DOHH2 (cell line): ENCODE results near the gene PCGF2.

Experiments used
- H3F3A ChIP-seq: fragments of 200-600 bp; sonication (generic), shearing (Covaris generic); 2 replicates; pipeline ENCODE4 v1.6.0; 2016; ENCODE audit warnings: antibody characterized with exemption, mild to moderate bottlenecking; ENCODE audit not compliant: control insufficient read depth, insufficient read depth
- H3K27ac ChIP-seq: fragments of 200-600 bp; sonication (generic); 2 replicates; pipeline ENCODE4 v1.5.1; 2014; ENCODE audit warnings: low read depth, mild to moderate bottlenecking, low read length, moderate library complexity
- H3K27me3 ChIP-seq: fragments of 200-600 bp; sonication (generic); 2 replicates; pipeline ENCODE4 v1.6.1; 2014; ENCODE audit warnings: mild to moderate bottlenecking, low read length, mixed read lengths; ENCODE audit not compliant: control insufficient read depth
- H3K36me3 ChIP-seq: fragments of 200-600 bp; sonication (generic); 2 replicates; pipeline ENCODE4 v1.6.1; 2014; ENCODE audit warnings: mild to moderate bottlenecking, low read length, moderate library complexity, mixed read lengths; ENCODE audit not compliant: control insufficient read depth
- H3K4me1 ChIP-seq: fragments of 200-600 bp; sonication (generic); 2 replicates; pipeline ENCODE4 v1.6.1; 2014; ENCODE audit warnings: mild to moderate bottlenecking, low read length, mixed read lengths; ENCODE audit not compliant: control insufficient read depth
- H3K4me2 ChIP-seq: fragments of 200-600 bp; sonication (generic); 2 replicates; pipeline ENCODE4 v1.6.0; 2014; ENCODE audit warnings: mild to moderate bottlenecking, low read length, moderate library complexity
- H3K4me3 ChIP-seq: fragments of 200-600 bp; sonication (generic); 2 replicates; pipeline ENCODE4 v1.5.1; 2014; ENCODE audit warnings: mild to moderate bottlenecking, low read length, mixed read lengths
- H3K79me2 ChIP-seq: fragments of 200-600 bp; sonication (generic); 2 replicates; pipeline ENCODE4 v1.6.1; 2014; ENCODE audit warnings: mild to moderate bottlenecking, low read length, mixed read lengths; ENCODE audit not compliant: control insufficient read depth
- H3K9me2 ChIP-seq: fragments of 200-600 bp; sonication (generic); replicated peaks from 2 replicates; pipeline ENCODE4 v1.6.1; 2014; ENCODE audit warnings: mild to moderate bottlenecking, low read length, mixed read lengths; ENCODE audit not compliant: control insufficient read depth
- H3K9me3 ChIP-seq: fragments of 200-600 bp; sonication (generic); 2 replicates; pipeline ENCODE4 v1.6.1; 2014; ENCODE audit warnings: antibody characterized with exemption, low read length, mixed read lengths; ENCODE audit not compliant: control insufficient read depth, insufficient read depth
- H4K20me1 ChIP-seq: fragments of 200-600 bp; sonication (generic); 2 replicates; pipeline ENCODE4 v1.6.0; 2014; ENCODE audit warnings: low read depth, mild to moderate bottlenecking, antibody characterized with exemption, low read length, moderate library complexity; ENCODE audit not compliant: control insufficient read depth, insufficient read depth
- EZH2phosphoT487 ChIP-seq: fragments of 200-600 bp; sonication (generic); IDR thresholded peaks from 2 replicates; pipeline ENCODE4 v1.6.1; 2017; ENCODE audit warnings: borderline replicate concordance, mild to moderate bottlenecking, antibody characterized with exemption, low read length, moderate library complexity, mixed read lengths
- TF ChIP-seq, protein P1 (sequence below): fragments of 200-600 bp; sonication (generic); IDR thresholded peaks from one replicate; pipeline ENCODE4 v1.5.1; 2014; ENCODE audit warnings: antibody characterized with exemption, mild to moderate bottlenecking, low read depth, low read length; ENCODE audit not compliant: poor library complexity, severe bottlenecking

The PCGF2 gene

DNA sequence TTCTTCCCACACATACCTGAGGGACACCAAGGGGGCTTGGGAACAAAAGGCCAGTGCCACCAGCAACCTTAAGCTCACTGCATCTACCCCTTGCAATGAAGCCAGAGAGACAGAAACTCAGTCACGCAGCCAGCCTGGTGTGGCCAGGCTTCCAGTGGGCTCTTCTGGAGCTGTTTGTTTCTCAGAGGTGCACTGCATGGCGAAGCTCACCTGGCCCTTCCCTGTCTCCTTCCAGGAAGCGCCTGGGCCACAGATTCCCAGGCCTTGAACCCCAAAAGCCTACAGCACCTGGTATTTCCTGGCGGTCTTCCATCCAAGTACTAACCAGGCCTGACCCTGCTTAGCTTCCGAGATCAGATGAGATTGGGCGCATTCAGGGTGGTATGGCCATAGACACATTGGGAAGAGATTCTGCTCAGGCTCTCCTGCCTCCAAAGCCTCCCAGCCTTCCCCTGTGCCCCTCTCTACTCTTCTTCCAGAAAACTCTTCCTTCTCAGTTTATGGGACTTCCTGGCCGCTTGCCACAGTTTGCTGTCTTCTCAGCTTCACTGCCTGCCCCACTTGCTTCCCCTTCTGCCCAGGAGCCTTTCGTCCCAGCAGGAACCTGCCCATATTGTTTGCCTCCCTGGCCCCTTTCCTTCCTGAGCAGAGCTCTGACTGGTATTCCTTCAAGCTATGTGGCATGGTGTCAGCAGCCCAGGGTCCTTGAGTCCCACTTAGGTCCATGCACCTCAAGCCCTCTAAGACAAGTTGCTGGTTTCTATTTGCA is 16.4 kb downstream of the PCGF2 start:
- no peak for TF ChIP-seq EZH2phosphoT487
- Histone ChIP-seq H3K4me1 (peaks cover 51% of the 10 kb centered on the region), H3K79me2 (peaks cover 23% of the 10 kb centered on the region), H3K27ac (no peak overlapping the region), H3K4me3 (peak overlapping the region; percentile 93), H4K20me1 (no peaks in the 10 kb centered on the region), H3K9me3 (no peaks in the 10 kb centered on the region), H3K36me3 (peaks cover 39% of the 10 kb centered on the region), H3K27me3 (no peaks in the 10 kb centered on the region), H3K9me2 (no peaks in the 10 kb centered on the region), H3K4me2 (peak overlapping the region; percentile 83), H3F3A (peaks cover 14% of the 10 kb centered on the region; the same call in 1 of the 2 replicates)

DNA sequence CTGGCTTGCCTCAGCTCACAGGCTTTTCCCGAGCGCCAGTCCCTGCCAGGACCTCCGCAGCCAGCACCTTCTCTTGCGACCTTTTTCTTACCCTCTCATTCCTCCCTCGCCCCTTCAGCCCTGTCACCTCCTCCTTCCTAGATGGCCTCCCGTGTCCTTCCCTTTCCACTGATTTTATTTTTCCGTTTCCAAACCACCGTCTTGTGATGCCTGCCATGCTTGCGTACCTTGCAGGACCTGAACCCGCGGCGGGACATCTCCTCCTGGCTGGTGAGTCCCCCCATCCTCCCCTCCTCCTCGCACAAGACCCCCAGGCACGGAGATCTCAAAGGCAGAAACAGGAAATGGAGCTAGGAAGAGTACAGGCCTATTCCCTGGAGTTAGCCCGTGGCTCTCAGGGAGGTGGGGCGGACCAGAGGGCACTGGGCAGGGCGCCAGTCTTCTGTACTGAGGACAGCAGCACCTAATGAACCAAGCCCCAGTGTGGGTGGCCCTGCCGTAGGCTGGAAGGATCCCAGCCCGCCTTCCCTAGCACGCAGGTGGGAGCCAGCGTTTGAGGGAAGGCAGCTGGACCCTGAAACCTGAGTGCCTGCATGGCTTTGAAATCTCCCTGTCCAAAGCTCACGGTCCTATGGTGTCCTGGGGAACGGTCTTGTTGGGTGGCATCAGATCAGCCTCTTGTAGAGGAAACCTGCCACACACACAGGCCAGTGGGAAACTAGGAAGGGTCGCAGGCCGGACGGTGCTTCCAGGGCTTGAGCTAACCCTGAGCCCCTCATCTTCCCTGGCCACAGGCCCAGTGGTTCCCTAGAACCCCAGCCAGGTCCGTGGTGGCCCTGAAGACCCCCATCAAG is 17.4 kb downstream of the PCGF2 start:
- Histone ChIP-seq H3K9me2 (no peaks in the 10 kb centered on the region), H3F3A (peaks cover 14% of the 10 kb centered on the region; the same call in 1 of the 2 replicates), H3K4me1 (peaks cover 51% of the 10 kb centered on the region), H3K79me2 (peaks cover 23% of the 10 kb centered on the region), H3K4me3 (peak overlapping the region; percentile 93), H3K27ac (peak overlapping the region; percentile 40), H3K9me3 (no peaks in the 10 kb centered on the region), H3K4me2 (peak overlapping the region; percentile 83), H3K36me3 (peaks cover 39% of the 10 kb centered on the region), H3K27me3 (no peaks in the 10 kb centered on the region), H4K20me1 (no peaks in the 10 kb centered on the region)
- TF ChIP-seq, protein P1, sequence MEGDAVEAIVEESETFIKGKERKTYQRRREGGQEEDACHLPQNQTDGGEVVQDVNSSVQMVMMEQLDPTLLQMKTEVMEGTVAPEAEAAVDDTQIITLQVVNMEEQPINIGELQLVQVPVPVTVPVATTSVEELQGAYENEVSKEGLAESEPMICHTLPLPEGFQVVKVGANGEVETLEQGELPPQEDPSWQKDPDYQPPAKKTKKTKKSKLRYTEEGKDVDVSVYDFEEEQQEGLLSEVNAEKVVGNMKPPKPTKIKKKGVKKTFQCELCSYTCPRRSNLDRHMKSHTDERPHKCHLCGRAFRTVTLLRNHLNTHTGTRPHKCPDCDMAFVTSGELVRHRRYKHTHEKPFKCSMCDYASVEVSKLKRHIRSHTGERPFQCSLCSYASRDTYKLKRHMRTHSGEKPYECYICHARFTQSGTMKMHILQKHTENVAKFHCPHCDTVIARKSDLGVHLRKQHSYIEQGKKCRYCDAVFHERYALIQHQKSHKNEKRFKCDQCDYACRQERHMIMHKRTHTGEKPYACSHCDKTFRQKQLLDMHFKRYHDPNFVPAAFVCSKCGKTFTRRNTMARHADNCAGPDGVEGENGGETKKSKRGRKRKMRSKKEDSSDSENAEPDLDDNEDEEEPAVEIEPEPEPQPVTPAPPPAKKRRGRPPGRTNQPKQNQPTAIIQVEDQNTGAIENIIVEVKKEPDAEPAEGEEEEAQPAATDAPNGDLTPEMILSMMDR = no peak
- TF ChIP-seq EZH2phosphoT487 = no peak

DNA sequence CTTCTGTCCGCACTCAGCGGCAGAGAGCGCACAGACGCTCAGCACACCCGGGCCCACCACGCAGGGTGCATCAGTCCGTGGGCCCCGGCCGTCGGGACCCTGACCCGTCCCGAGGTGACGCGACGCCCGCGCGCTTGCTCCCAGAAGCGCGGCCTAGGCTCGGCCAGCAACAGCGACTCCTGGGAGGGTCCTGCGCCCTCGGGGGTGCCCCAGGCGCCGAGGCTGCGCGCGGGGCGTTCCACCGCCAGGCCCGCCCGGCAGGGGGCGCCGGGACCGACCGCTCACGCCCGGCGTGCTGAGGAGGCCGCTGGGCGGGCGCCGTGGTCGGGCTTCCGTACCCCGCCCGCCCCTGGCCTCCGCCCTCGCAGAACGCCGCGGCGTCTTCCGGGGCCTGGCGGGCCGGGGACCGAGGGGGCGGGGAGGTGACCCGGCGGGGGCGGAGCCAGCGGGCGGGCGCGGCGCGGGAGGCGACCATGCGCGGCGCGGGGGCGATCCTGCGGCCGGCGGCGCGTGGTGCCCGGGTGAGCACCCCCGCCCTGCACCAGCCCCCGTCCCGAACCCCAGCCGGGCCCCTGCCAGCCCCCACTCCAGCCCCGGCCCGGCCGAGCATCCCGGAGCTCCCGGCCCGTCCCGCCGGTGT is 18.1 kb downstream of the PCGF2 start, which contains the start of gene CISD3:
Gene CISD3 (plus strand): TSS at position 456 of the 640 bp plus-strand sequence. CDS start 18 bp downstream, at position 474.
- H3K9me2 ChIP-seq = no peaks in the 10 kb centered on the region
- TF ChIP-seq, protein P1 = peak; percentile 54
- TF ChIP-seq EZH2phosphoT487 = no peak

More for the DNA sequence above, 18.1 kb downstream of the PCGF2 start, which contains the start of gene CISD3:
- no peaks in the 10 kb centered on the region for H3K9me3 ChIP-seq
- peaks cover 14% of the 10 kb centered on the region; the same call in 1 of the 2 replicates for H3F3A ChIP-seq
- peak within 1 kb of the TSS; percentile 40 for H3K27ac ChIP-seq
- no peaks in the 10 kb centered on the region for H4K20me1 ChIP-seq
- H3K27me3 ChIP-seq = no peaks in the 10 kb centered on the region
- H3K36me3 ChIP-seq = peaks cover 40% of the 10 kb centered on the region
- H3K4me1 ChIP-seq = peaks cover 48% of the 10 kb centered on the region
- peak within 1 kb of the TSS; percentile 83 for H3K4me2 ChIP-seq
- peaks cover 23% of the 10 kb centered on the region for H3K79me2 ChIP-seq
- H3K4me3 ChIP-seq = peak within 1 kb of the TSS; percentile 93
